Fibroblast of lung (primary cell): ENCODE data around the gene CHD2.

Experiments used
- CTCF ChIP-seq, 2 donors: IDR thresholded peaks in 1 of 2; conservative IDR thresholded peaks in 1 of 2; 1 replicate in 1 of 2; 2 replicates in 1 of 2; pipeline ENCODE4 v1.5.1; 2011 to 2012; ENCODE audit warnings: low read length in 2 of 2, control low read depth in 1 of 2, inconsistent platforms in 1 of 2, low read depth in 1 of 2, mild to moderate bottlenecking in 1 of 2
- EZH2 ChIP-seq: IDR thresholded peaks from 2 replicates; pipeline ENCODE4 v1.5.1; 2012; ENCODE audit warnings: low read length, control low read depth, mild to moderate bottlenecking; ENCODE audit errors: missing control alignments

- no peak for TF ChIP-seq CTCF (conservative IDR thresholded peaks at IDR 0.05 in 1 of 2, IDR thresholded peaks at IDR 0.05 in 1 of 2; ENCODE audit: low read depth in 1 of 2, low read length in 2 of 2)
- no peak for TF ChIP-seq EZH2
Measured at GRCh38 chr15:92870010-92870591, 30.0 kb upstream of the CHD2 start.
